MM.1S (cell line): Measurements from ENCODE around the gene FGF12.

Experiments
- DNase-seq: peaks from one replicate; pipeline ENCODE4 v3.0.0-alpha.2; 2015
- H2AFZ ChIP-seq: fragments of 300-600 bp; sonication (generic); 2 replicates; pipeline ENCODE4 v1.6.0; 2016; ENCODE audit warnings: antibody characterized with exemption, low read length
- H3F3A ChIP-seq: fragments of 300-600 bp; sonication (generic); 2 replicates; pipeline ENCODE4 v1.6.1; 2016; ENCODE audit warnings: mild to moderate bottlenecking, antibody characterized with exemption, low read length, moderate library complexity, mixed read lengths; ENCODE audit not compliant: insufficient read depth
- H3K27ac ChIP-seq: fragments of 300-600 bp; sonication (generic); 2 replicates; pipeline ENCODE4 v1.5.1; 2016; ENCODE audit warnings: mild to moderate bottlenecking, low read length
- H3K27me3 ChIP-seq: fragments of 300-600 bp; sonication (generic); replicated peaks from 2 replicates; pipeline ENCODE4 v1.6.0; 2016; ENCODE audit warnings: low read length; ENCODE audit not compliant: insufficient read depth
- H3K36me3 ChIP-seq: fragments of 300-600 bp; sonication (generic); replicated peaks from 2 replicates; pipeline ENCODE4 v1.6.1; 2016; ENCODE audit warnings: mild to moderate bottlenecking, low read length, mixed read lengths; ENCODE audit not compliant: insufficient read depth
- H3K4me1 ChIP-seq: fragments of 300-600 bp; sonication (generic); 2 replicates; pipeline ENCODE4 v1.6.1; 2016; ENCODE audit warnings: low read length, mixed read lengths
- H3K4me2 ChIP-seq: fragments of 300-600 bp; sonication (generic); 2 replicates; pipeline ENCODE4 v1.6.0; 2016; ENCODE audit warnings: low read depth, low read length
- H3K4me3 ChIP-seq: fragments of 300-600 bp; sonication (generic); 2 replicates; pipeline ENCODE4 v1.5.1; 2016; ENCODE audit warnings: low read length, mixed read lengths
- H3K79me2 ChIP-seq: fragments of 300-600 bp; sonication (generic); 2 replicates; pipeline ENCODE4 v1.6.1; 2016; ENCODE audit warnings: mixed run types, low read length, mixed read lengths
- H3K9ac ChIP-seq: fragments of 300-600 bp; sonication (generic); 2 replicates; pipeline ENCODE4 v1.6.1; 2016; ENCODE audit warnings: low read length, mixed read lengths
- H3K9me2 ChIP-seq: fragments of 300-600 bp; sonication (generic); replicated peaks from 2 replicates; pipeline ENCODE4 v1.6.1; 2016; ENCODE audit warnings: mild to moderate bottlenecking, low read length, mixed read lengths; ENCODE audit not compliant: insufficient read depth
- H3K9me3 ChIP-seq: fragments of 300-600 bp; sonication (generic); replicated peaks from 2 replicates; pipeline ENCODE4 v1.6.1; 2016; ENCODE audit warnings: mild to moderate bottlenecking, low read length, mixed read lengths; ENCODE audit not compliant: insufficient read depth
- H4K20me1 ChIP-seq: fragments of 300-600 bp; sonication (generic); 2 replicates; pipeline ENCODE4 v1.6.1; 2016; ENCODE audit warnings: mild to moderate bottlenecking, low read length, moderate library complexity, mixed read lengths; ENCODE audit not compliant: insufficient read depth
- CTCF ChIP-seq: fragments of 300-600 bp; sonication (generic); IDR thresholded peaks from 2 replicates; pipeline ENCODE4 v1.5.1; 2016; ENCODE audit warnings: antibody characterized with exemption, low read length, mixed read lengths
- EZH2 ChIP-seq: fragments of 300-600 bp; sonication (generic); optimal IDR thresholded peaks from 2 replicates; pipeline ENCODE3; 2017; ENCODE audit warnings: low read depth, mild to moderate bottlenecking, antibody characterized with exemption, low read length, mixed read lengths
- EZH2phosphoT487 ChIP-seq: fragments of 300-600 bp; sonication (generic); IDR thresholded peaks from 2 replicates; pipeline ENCODE4 v1.6.1; 2018; ENCODE audit warnings: antibody characterized with exemption, low read length

FGF12 gene

GRCh38 chr3:192501401-192501800 lies 225.9 kb downstream of the FGF12 start:
- Histone ChIP-seq H3K27ac (no peak overlapping the region), H3F3A (no peaks in the 10 kb centered on the region), H3K9me2 (no peaks in the 10 kb centered on the region), H3K79me2 (no peaks in the 10 kb centered on the region), H2AFZ (no peak overlapping the region), H4K20me1 (no peaks in the 10 kb centered on the region), H3K27me3 (no peaks in the 10 kb centered on the region), H3K9me3 (no peaks in the 10 kb centered on the region), H3K9ac (no peak overlapping the region), H3K4me3 (no peak overlapping the region), H3K4me1 (no peaks in the 10 kb centered on the region), H3K36me3 (no peaks in the 10 kb centered on the region), H3K4me2 (no peak overlapping the region)
- DNase-seq: no peak
- TF ChIP-seq CTCF (no peak), EZH2phosphoT487 (no peak), EZH2 (no peak)

- Histone ChIP-seq H3K27me3 (no peaks in the 10 kb centered on the region), H3K27ac (no peak overlapping the region), H3K36me3 (no peaks in the 10 kb centered on the region), H3K9ac (no peak overlapping the region), H4K20me1 (no peaks in the 10 kb centered on the region), H3K9me2 (no peaks in the 10 kb centered on the region), H3K4me2 (no peak overlapping the region), H3K79me2 (no peaks in the 10 kb centered on the region), H3K9me3 (no peaks in the 10 kb centered on the region), H3F3A (no peaks in the 10 kb centered on the region), H2AFZ (no peak overlapping the region), H3K4me3 (no peak overlapping the region), H3K4me1 (no peaks in the 10 kb centered on the region)
- no peak for DNase-seq
- no peak for TF ChIP-seq EZH2
- TF ChIP-seq EZH2phosphoT487: no peak
- TF ChIP-seq CTCF: no peak
These were observed 230.3 kb downstream of the FGF12 start for GRCh38 chr3:192496905-192497587.

- TF ChIP-seq CTCF: no peak
- TF ChIP-seq EZH2phosphoT487: no peak
- no peak for TF ChIP-seq EZH2
- H3K4me1 ChIP-seq: no peaks in the 10 kb centered on the region
- H3K9me3 ChIP-seq: no peaks in the 10 kb centered on the region
- H2AFZ ChIP-seq: no peak overlapping the region
- H3K9me2 ChIP-seq: no peaks in the 10 kb centered on the region
- H3K36me3 ChIP-seq: no peaks in the 10 kb centered on the region
- DNase-seq: no peak
- no peaks in the 10 kb centered on the region for H3K27me3 ChIP-seq
- no peak overlapping the region for H3K9ac ChIP-seq
- no peak overlapping the region for H3K4me3 ChIP-seq
- no peak overlapping the region for H3K4me2 ChIP-seq
- no peak overlapping the region for H3K27ac ChIP-seq
- no peaks in the 10 kb centered on the region for H3F3A ChIP-seq
- no peaks in the 10 kb centered on the region for H3K79me2 ChIP-seq
- H4K20me1 ChIP-seq: no peaks in the 10 kb centered on the region
These were observed 233.2 kb downstream of the FGF12 start for GRCh38 chr3:192494174-192494573.
